Endothelial cell of umbilical vein (primary cell): ENCODE measurements around the gene NFATC1. TPM values are rescaled to one million over a fixed set of nuclear protein-coding genes. Genes with fewer than 3 reads are reported as not detected.
A peak's percentile ranks its signal among the peaks of the same experiment; 100 is the strongest.

Source experiments
- BruUV-seq: library from RNA; stranded (reverse); fragments of 400-500 nt; replicated peaks from 2 replicates; lab custom pipeline; 2021; lab: Mats Ljungman, UMichigan
- CTCF ChIA-PET: fragments of 300-600, 350-600 bp; sonication (Branson Sonifier 250); formaldehyde crosslinking; loops from one replicate; lab custom pipeline; 2021; ENCODE audit warnings: antibody characterized with exemption, inconsistent platforms; lab: Charles Lee
- POLR2A ChIA-PET: fragments of 300-600, 350-600 bp; sonication (Branson Sonifier 250); formaldehyde crosslinking; loops from one replicate; lab custom pipeline; 2021; ENCODE audit warnings: antibody characterized with exemption, inconsistent platforms; lab: Charles Lee
- DNase-seq: peaks from one replicate; pipeline ENCODE4 v3.0.0-alpha.2; 2011; ENCODE audit warnings: low read depth, low spot score
- FAIRE-seq: peaks from 2 replicates; lab custom pipeline; 2011; peaks lifted over from hg19 to GRCh38; lab: Jason Lieb, UNC
- H2AFZ ChIP-seq: 2 replicates; pipeline ENCODE4 v1.6.0; 2012; ENCODE audit warnings: low read depth, low read length, control low read depth, inconsistent platforms
- H3K27ac ChIP-seq: 2 replicates; pipeline ENCODE4 v1.5.1; 2011; ENCODE audit warnings: low read depth, mild to moderate bottlenecking, control low read depth, low read length, moderate library complexity; ENCODE audit not compliant: insufficient read depth
- H3K27me3 ChIP-seq, 2 experiments: 2 replicates each; pipeline versions ENCODE4 v1.6.0 to v1.6.1; 2011; ENCODE audit warnings: low read length in 2 of 2, mixed read lengths in 1 of 2; ENCODE audit not compliant: control insufficient read depth in 2 of 2, insufficient read depth in 2 of 2
- H3K36me3 ChIP-seq, 2 experiments: 2 replicates in 1 of 2; 3 replicates in 1 of 2; pipeline ENCODE4 v1.5.1; 2011; ENCODE audit warnings: low read length in 2 of 2, mild to moderate bottlenecking in 1 of 2, moderate library complexity in 1 of 2; ENCODE audit not compliant: control insufficient read depth in 2 of 2, insufficient read depth in 2 of 2; ENCODE audit errors: extremely low read depth in 1 of 2
- H3K4me1 ChIP-seq: 3 replicates; pipeline ENCODE4 v1.5.1; 2011; ENCODE audit warnings: mild to moderate bottlenecking, low read length; ENCODE audit not compliant: control insufficient read depth, insufficient read depth; ENCODE audit errors: extremely low read depth
- H3K4me2 ChIP-seq: 2 replicates; pipeline ENCODE4 v1.6.1; 2011; ENCODE audit warnings: low read length, control low read depth, mixed read lengths; ENCODE audit not compliant: insufficient read depth
- H3K4me3 ChIP-seq, 3 experiments: fragments of 200-600 bp in 1 of 3; sonication (generic), shearing (Covaris generic) in 1 of 3; replicated peaks in 1 of 3; 2 replicates each; pipeline ENCODE4 v1.5.1; 2011 to 2016; ENCODE audit warnings: control low read depth in 3 of 3, low read length in 3 of 3, mild to moderate bottlenecking in 2 of 3, inconsistent platforms in 1 of 3, low read depth in 1 of 3, moderate library complexity in 1 of 3; ENCODE audit not compliant: insufficient read depth in 1 of 3
- H3K79me2 ChIP-seq: 2 replicates; pipeline ENCODE4 v1.6.0; 2012; ENCODE audit warnings: low read length, inconsistent platforms; ENCODE audit not compliant: control insufficient read depth, insufficient read depth
- H3K9ac ChIP-seq: replicated peaks from 2 replicates; pipeline ENCODE3; 2011; ENCODE audit warnings: low read length, control low read depth; ENCODE audit not compliant: insufficient read depth; ENCODE audit errors: extremely low read depth
- H3K9me1 ChIP-seq: replicated peaks from 3 replicates; pipeline ENCODE4 v1.6.0; 2011; ENCODE audit warnings: mild to moderate bottlenecking, low read length; ENCODE audit not compliant: control insufficient read depth, insufficient read depth; ENCODE audit errors: extremely low read depth
- H3K9me3 ChIP-seq: replicated peaks from 2 replicates; pipeline ENCODE4 v1.5.1; 2012; ENCODE audit warnings: low read length, inconsistent platforms; ENCODE audit not compliant: control insufficient read depth, insufficient read depth
- H4K20me1 ChIP-seq: replicated peaks from 2 replicates; pipeline ENCODE3; 2011; ENCODE audit warnings: mild to moderate bottlenecking, low read length; ENCODE audit not compliant: control insufficient read depth, insufficient read depth; ENCODE audit errors: extremely low read depth
- CTCF ChIP-seq, 2 donors: IDR thresholded peaks; 1 replicate in 1 of 2; 2 replicates in 1 of 2; pipeline ENCODE4 v1.5.1; 2011; ENCODE audit warnings: low read length in 2 of 2, mild to moderate bottlenecking in 2 of 2, moderate library complexity in 2 of 2, control low read depth in 1 of 2, inconsistent platforms in 1 of 2, low read depth in 1 of 2; ENCODE audit not compliant: insufficient read depth in 1 of 2; ENCODE audit errors: extremely low read depth in 1 of 2
- EZH2 ChIP-seq: IDR thresholded peaks from 2 replicates; pipeline ENCODE4 v1.6.1; 2012; ENCODE audit warnings: borderline replicate concordance, low read depth, mild to moderate bottlenecking, moderate library complexity, low read length, inconsistent platforms; ENCODE audit not compliant: severe bottlenecking
- FOS ChIP-seq: IDR thresholded peaks from 2 replicates; pipeline ENCODE4 v1.6.1; 2011; ENCODE audit warnings: mild to moderate bottlenecking, low read length, moderate library complexity, borderline replicate concordance; ENCODE audit not compliant: insufficient read depth
- GATA2 ChIP-seq: IDR thresholded peaks from 2 replicates; pipeline ENCODE4 v1.7.0; 2011; ENCODE audit warnings: low read depth, mild to moderate bottlenecking, moderate library complexity, mixed read lengths, low read length; ENCODE audit not compliant: insufficient read length, insufficient read depth
- JUN ChIP-seq: IDR thresholded peaks from 2 replicates; pipeline ENCODE4 v1.6.1; 2011; ENCODE audit warnings: borderline replicate concordance, low read depth; ENCODE audit not compliant: insufficient read length, insufficient read depth
- MAX ChIP-seq: IDR thresholded peaks from 2 replicates; pipeline ENCODE4 v1.6.1; 2011; ENCODE audit not compliant: insufficient read depth, insufficient read length
- MYC ChIP-seq: IDR thresholded peaks from one replicate; pipeline ENCODE4 v1.6.1; 2011; ENCODE audit warnings: mild to moderate bottlenecking, low read depth, low read length
- POLR2A ChIP-seq: IDR thresholded peaks from 2 replicates; pipeline ENCODE4 v1.6.1; 2012; ENCODE audit warnings: low read depth, mild to moderate bottlenecking, control low read depth, low read length
- POLR2AphosphoS5 ChIP-seq: IDR thresholded peaks from 2 replicates; pipeline ENCODE4 v1.6.1; 2012; ENCODE audit warnings: low read depth, mild to moderate bottlenecking, control low read depth, low read length, moderate library complexity; ENCODE audit not compliant: insufficient read depth
- dilution Hi-C: fragments of 300-500 bp; cut with MboI; formaldehyde crosslinking; loops from one replicate; pipeline ENCODE4 v1.15.0; 2019; ENCODE audit warnings: low sequenced_read_pairs; ENCODE audit not compliant: extremely low pct_ligation_motif_present
- intact Hi-C: fragments of 100-400 bp; cut with micrococcal nuclease; formaldehyde crosslinking; loops from one replicate; pipeline ENCODE4 v1.10.0; 2022
- polyA plus RNA-seq, 4 experiments: library from polyadenylated mRNA; depleted of rRNA in 3 of 4; stranded (reverse) in 3 of 4; unstranded in 1 of 4; fragments of >200 nt; gene quantifications; 2 replicates each; pipeline versions ENCODE4 v1.2.1 to v1.2.3, GENCODE V29; 2011 to 2012; ENCODE audit warnings: missing spikeins in 1 of 4
- total RNA-seq: library from RNA; stranded (reverse); gene quantifications from 2 replicates; pipeline ENCODE4 v1.2.3, GENCODE V29; 2021

NFATC1 gene
- total and polyA plus RNA-seq, 2 donors (not counting 3 experiments of a cell fraction or from before 2014, with no cell fraction given) = 11.1 to 30.0 TPM

DNA sequence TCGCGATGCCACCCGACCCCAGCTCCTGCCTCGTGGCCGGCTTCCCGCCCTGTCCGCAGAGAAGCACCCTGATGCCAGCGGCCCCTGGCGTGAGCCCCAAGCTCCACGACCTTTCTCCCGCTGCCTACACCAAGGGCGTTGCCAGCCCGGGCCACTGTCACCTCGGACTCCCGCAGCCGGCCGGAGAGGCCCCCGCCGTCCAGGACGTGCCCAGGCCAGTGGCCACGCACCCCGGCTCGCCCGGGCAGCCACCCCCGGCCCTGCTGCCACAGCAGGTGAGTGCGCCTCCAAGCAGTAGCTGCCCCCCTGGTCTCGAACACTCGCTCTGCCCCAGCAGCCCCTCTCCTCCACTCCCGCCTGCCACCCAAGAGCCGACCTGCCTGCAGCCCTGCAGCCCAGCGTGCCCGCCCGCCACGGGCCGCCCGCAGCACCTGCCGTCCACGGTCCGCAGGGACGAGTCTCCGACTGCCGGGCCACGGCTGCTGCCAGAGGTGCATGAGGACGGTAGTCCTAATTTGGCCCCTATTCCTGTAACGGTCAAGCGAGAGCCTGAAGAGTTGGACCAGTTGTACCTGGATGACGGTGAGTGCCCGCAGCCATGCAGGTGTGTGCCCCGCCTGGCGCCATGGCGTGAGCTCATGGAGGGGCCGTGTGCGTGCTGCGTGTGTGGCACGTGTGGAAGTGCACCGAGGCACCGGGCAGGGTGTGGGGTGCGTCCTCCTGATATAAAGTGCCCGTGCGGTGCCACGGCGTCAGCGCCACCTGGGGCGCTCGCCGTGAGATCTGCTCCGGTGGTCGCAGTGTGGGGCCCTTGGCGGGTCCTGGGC is 90.8 kb downstream of the NFATC1 start:
- TF ChIP-seq FOS (no peak), CTCF (IDR thresholded peaks at IDR 0.05; ENCODE audit: extremely low read depth in 1 of 2, insufficient read depth in 1 of 2, low read depth in 1 of 2, low read length in 2 of 2) (no peak), MAX (no peak), EZH2 (no peak), GATA2 (no peak), POLR2A (no peak), JUN (no peak), MYC (no peak), POLR2AphosphoS5 (no peak)
- Histone ChIP-seq H3K4me2 (no peak overlapping the region), H3K9me3 (no peaks in the 10 kb centered on the region), H3K4me1 (peaks cover 19% of the 10 kb centered on the region), H3K9ac (peak overlapping the region; percentile 72), H3K9me1 (no peaks in the 10 kb centered on the region), H3K27me3 (no peaks in the 10 kb centered on the region), H3K4me3 (no peak overlapping the region), H2AFZ (no peak overlapping the region), H3K36me3 (peaks cover 2 to 4% of the 10 kb centered on the region in 2 experiments), H3K27ac (peak overlapping the region; percentile 97), H3K79me2 (no peaks in the 10 kb centered on the region), H4K20me1 (no peaks in the 10 kb centered on the region)
- FAIRE-seq (no peak), DNase-seq (no peak)
- ChIA-PET CTCF (interaction anchor here (1.7 kb wide), 1 partner anchor 21 kb away, joined by 7 read pairs; no protein-coding TSS in a partner anchor), POLR2A (interaction anchor here (1.2 kb wide), 1 partner anchor 90 kb away, joined by 3 read pairs; no protein-coding TSS in a partner anchor)
- no TSS peak for BruUV-seq
- intact Hi-C loops (loop anchor here (1.0 kb wide), 1 partner anchor 11 kb away; no protein-coding TSS in a partner anchor), dilution Hi-C loops (no loop called here)
